ENCODE measurements around the gene PPA1.

The PPA1 gene

GRCh38 chr10:70178139-70178725, 55.0 kb downstream of the PPA1 start:
- no peak for TF ChIP-seq CTCF (IDR thresholded peaks at IDR 0.05; ENCODE audit: low read depth, low read length, missing control alignments)
- DNase-seq (ENCODE audit: low read depth) = no peak
- no peak overlapping the region for H3K4me3 ChIP-seq (ENCODE audit: low read depth, low read length)

- no peak for TF ChIP-seq CTCF (IDR thresholded peaks at IDR 0.05; ENCODE audit: low read depth, low read length, missing control alignments)
- no peak for DNase-seq (ENCODE audit: low read depth)
- no peak overlapping the region for H3K4me3 ChIP-seq (ENCODE audit: low read depth, low read length)
Observed at GRCh38 chr10:70176441-70176840, 56.8 kb downstream of the PPA1 start.

- no peak for DNase-seq (ENCODE audit: low read depth)
- H3K4me3 ChIP-seq (ENCODE audit: low read depth, low read length) = no peak overlapping the region
- no peak for TF ChIP-seq CTCF (IDR thresholded peaks at IDR 0.05; ENCODE audit: low read depth, low read length, missing control alignments)
Observed at GRCh38 chr10:70175516-70175915, 57.7 kb downstream of the PPA1 start.

GRCh38 chr10:70174058-70174741, 59.0 kb downstream of the PPA1 start:
- H3K4me3 ChIP-seq (ENCODE audit: low read depth, low read length) = no peak overlapping the region
- DNase-seq (ENCODE audit: low read depth) = no peak
- TF ChIP-seq CTCF (IDR thresholded peaks at IDR 0.05; ENCODE audit: low read depth, low read length, missing control alignments) = no peak

- DNase-seq (ENCODE audit: low read depth) = no peak
- no peak for TF ChIP-seq CTCF (IDR thresholded peaks at IDR 0.05; ENCODE audit: low read depth, low read length, missing control alignments)
Observed at GRCh38 chr10:70169649-70170364, 63.4 kb downstream of the PPA1 start.

GRCh38 chr10:70169011-70169410, 64.2 kb downstream of the PPA1 start:
- no peak for TF ChIP-seq CTCF (IDR thresholded peaks at IDR 0.05; ENCODE audit: low read depth, low read length, missing control alignments)
- DNase-seq (ENCODE audit: low read depth) = no peak
- H3K4me3 ChIP-seq (ENCODE audit: low read depth, low read length) = peak overlapping the region; percentile 91; the same call in 1 of the 2 replicates

More at GRCh38 chr10:70169649-70170364, 63.4 kb downstream of the PPA1 start:
- peak overlapping the region; percentile 91 for H3K4me3 ChIP-seq (ENCODE audit: low read depth, low read length)

All from GM12864 (cell line).